ENCODE results near the gene PPP1CA.

Gene PPP1CA

GRCh38 chr11:67382276-67383136 lies 19.2 kb downstream of the PPP1CA start:
- peak; percentile 57 for DNase-seq (ENCODE audit: low read depth)

DNA sequence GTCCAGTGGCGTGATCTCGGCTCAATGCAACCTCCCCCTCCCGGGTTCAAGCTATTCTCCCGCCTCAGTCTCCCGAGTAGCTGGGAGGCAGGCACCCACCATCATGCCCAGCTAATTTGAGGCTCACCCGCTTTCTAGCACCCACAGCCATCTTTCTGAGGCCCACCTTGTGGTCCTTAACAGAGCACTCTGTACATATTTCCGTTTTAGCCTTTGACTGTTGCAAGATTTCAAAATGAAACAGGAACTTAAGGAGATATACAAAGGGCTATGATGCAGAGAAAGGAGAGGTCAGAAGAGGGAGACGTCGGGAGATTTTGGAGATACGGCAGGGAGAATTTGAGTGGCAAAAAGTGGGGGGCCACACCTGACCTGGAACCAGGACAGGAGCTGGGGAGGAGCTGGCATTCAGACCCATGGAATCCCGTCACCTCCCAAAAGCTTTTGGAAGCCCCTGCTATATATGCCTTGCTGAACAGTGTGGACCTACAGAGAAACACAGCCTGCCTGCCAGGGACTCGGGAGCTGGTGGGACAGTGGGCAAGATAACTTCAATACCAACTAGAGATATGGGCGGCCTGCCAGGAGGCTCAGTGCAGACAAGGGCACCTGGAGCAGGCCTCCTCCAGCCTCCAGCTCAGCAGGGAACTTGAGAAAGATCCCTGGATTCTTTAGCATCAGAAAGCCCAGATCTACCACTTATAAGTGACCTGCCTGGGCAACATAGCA lies 20.2 kb downstream of the PPP1CA start:
- no peak for DNase-seq (ENCODE audit: low read depth)

DNA sequence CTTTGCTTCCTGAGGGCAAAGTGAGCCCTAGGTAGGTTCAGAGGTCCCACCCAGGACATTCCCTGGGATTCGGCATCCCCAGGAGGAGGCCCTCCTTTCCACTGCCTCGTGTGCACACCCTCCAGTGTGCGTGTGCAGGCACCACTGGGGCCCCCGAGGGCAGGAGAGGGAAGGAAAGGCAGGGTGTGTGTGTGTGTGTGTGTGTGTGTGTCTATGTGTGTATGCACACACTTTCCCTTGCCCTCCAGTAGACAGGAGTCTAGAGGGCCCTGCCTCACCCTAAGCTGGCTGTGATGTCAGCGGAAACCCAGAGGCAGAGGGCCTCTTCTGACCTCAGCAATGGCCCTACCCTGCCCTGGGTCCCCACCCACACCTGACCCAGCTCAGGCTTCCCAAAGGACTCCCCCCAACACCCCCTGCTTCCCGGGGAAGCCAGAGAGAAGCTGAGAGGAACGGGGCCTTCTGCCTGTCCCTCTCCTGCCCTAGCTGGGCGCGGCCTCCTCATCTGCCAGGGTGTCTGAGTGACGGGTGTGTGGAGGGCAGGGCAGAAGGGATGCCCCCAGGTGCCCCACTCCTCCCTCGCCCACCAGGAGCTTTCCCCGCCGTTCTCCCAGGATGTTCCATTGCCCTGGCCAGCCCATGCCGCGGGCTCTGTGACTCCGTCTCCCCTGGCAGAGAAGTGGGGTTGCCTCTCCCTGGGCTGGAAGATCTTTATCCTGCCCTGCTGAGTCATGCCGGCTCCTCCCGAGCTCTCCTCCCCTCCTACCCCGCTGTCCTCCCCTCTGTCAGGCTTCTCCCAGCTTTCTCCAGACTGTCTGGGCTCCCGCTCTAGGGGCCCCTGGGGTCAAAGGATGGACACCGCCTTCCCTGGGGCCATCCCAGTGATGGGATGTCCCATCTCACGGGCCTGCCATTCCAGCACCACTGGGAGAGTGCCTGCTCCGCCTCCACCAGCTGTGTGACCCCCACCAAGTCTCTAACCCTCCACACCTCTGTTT lies 22.3 kb downstream of the PPP1CA start:
- no peak for DNase-seq (ENCODE audit: low read depth)

- no peak for DNase-seq (ENCODE audit: low read depth)
Measured at GRCh38 chr11:67378544-67378943, 23.1 kb downstream of the PPP1CA start.

GRCh38 chr11:67376873-67377808 lies 24.5 kb downstream of the PPP1CA start:
- no peak for DNase-seq (ENCODE audit: low read depth)

- DNase-seq (ENCODE audit: low read depth): no peak
Measured at GRCh38 chr11:67376063-67376820, 25.4 kb downstream of the PPP1CA start.

GRCh38 chr11:67375320-67376055 lies 26.2 kb downstream of the PPP1CA start:
- DNase-seq (ENCODE audit: low read depth): no peak

DNA sequence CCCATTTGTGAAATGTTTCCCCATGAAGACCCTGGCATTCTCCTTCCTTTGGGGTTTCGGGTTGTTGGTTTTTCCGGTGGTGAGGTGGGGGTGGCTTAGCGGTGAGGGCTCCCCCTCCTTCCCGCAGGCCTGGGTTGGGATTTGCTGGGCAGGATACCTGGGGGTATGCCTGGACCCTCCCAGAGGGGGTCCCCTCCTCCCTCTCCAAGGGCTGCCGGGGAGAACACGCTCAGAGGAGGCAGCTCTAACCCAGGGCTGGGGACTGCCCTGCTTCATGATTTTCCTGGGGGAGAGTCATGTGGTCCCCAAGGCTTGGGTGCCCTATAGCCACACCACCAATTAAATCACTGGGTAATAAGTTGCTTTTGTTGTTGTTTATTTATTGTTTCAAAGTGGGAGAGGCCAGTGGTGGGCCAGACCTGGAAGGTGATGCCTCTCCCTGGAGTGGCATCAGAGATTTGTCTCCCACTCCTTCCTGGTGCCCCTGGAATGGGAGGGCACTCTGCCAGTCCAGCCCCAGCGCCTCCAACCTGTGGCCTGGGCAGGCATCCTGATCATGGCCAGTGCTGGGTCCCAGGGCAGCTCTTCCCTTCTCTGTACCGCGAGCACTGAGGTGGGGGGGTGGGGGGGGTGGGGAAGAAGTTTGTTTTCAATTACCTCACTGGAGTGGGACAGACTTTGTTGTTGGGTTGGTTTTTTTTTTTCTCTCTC lies 26.9 kb downstream of the PPP1CA start:
- DNase-seq (ENCODE audit: low read depth): no peak

GRCh38 chr11:67373648-67374570 lies 27.7 kb downstream of the PPP1CA start:
- DNase-seq (ENCODE audit: low read depth): peak; percentile 94

GRCh38 chr11:67372993-67373647 lies 28.5 kb downstream of the PPP1CA start, which contains the start of gene CLCF1:
Gene CLCF1 (minus strand): TSS chr11:67373598. CDS start chr11:67373539, 59 bp downstream.
- DNase-seq (ENCODE audit: low read depth): no peak

DNA sequence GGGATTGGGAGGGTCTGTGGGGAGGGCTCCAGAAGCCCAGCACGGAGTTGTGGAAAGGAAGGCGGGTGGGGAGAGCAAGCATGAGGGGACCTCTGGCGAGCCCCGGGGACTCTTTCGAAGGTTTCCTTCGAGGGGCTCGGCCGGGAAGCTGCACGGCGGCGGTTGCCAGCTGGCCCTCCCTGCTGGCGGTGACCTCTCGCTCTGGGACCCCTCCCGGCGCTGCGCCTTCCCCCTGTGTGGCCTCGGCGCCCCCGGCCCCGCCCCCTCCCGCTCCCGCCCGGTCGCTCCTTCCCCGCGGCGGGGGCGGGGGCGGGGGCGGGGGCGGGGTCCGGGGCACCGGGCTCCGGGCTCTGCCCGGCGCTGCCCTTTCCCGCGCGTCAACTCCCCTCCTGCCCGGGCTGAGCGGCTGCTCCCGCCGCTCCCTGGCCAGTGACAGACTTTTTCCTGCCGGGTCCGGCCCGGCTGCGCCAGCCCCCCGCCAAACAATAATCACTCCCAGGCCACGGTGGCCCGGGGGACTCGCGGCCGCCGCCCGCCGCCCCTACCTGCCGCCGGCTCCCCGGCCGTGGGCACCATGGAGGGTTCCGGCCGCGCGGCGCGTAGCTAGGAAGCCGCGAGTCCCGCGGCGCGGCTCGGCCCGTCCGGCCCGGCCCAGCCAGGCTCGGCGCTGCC lies 29.2 kb downstream of the PPP1CA start:
- no peak for DNase-seq (ENCODE audit: low read depth)

- DNase-seq (ENCODE audit: low read depth): no peak
Measured at GRCh38 chr11:67371911-67372320, 29.7 kb downstream of the PPP1CA start.

- DNase-seq (ENCODE audit: low read depth): no peak
Measured at GRCh38 chr11:67371189-67371910, 30.3 kb downstream of the PPP1CA start.

DNA sequence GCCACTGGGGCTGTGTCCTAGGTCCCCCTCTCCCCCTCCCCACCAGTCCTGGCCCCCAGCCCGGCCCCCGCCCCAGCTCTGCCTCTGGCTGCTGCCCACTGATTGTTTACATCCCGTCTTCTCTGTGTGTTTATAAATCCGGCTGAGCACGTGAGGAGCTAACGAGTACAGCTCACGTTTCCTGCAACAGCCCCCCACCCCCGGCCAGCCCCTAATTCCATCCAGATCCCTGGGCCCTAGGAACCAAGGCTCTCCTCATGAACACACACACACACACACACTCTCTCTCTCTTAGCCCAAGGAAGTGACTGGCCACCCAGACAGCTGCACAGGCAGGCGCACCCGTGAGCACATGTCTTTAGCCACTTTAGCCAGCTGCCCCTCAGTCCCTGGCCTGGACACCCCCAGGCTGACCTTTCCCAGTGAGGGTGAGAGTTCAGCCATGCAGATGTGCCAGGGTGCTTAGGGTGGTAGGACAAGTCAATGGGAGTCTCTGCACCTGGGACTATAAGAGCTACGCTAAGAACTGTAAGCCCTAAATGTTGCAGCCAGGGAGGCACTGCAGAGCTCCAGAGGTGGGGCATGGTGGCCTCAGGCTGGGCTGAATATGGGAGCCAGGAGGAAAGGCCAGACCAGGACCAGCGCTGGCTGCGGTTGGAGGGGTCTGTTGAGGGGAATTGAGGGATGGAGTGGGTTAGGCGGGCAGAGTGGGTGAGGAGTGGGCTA lies 31.1 kb downstream of the PPP1CA start:
- no peak for DNase-seq (ENCODE audit: low read depth)

- DNase-seq (ENCODE audit: low read depth): no peak
Measured at GRCh38 chr11:67369801-67370284, 31.8 kb downstream of the PPP1CA start.

Data from fibroblast of the conjunctiva (primary cell).